HepG2 (cell line): ENCODE results near the gene RANBP3. TPM values are rescaled to one million over a fixed set of nuclear protein-coding genes. Genes with fewer than 3 reads are reported as not detected.

Source experiments
- ATAC-seq: fragments of 200-7000 bp; cut with Tn5 transposase; 3 replicates; pipeline ENCODE4 v1.9.1; 2020; ENCODE audit warnings: mild to moderate bottlenecking, moderate library complexity
- BruUV-seq: library from RNA; stranded (reverse); fragments of 400-500 nt; replicated peaks from 2 replicates; lab custom pipeline; 2021; lab: Mats Ljungman, UMichigan
- CTCF ChIA-PET: fragments of 300-600 bp; formaldehyde crosslinking; extraction: SDS; loops from one replicate; lab custom pipeline; 2021; ENCODE audit warnings: low total read pairs, inconsistent platforms, low intra/inter-chr PET ratio; lab: Yijun Ruan, JAX
- POLR2A ChIA-PET: fragments of 350-600 bp; sonication (Branson Sonifier 250); formaldehyde crosslinking; loops from one replicate; lab custom pipeline; 2020; ENCODE audit warnings: antibody characterized with exemption, inconsistent platforms; lab: Yijun Ruan, JAX
- DNase-seq: peaks from one replicate; pipeline ENCODE4 v3.0.0-alpha.2; 2015; ENCODE audit warnings: low spot score
- FAIRE-seq: peaks from 3 replicates; lab custom pipeline; 2011; peaks lifted over from hg19 to GRCh38; lab: Jason Lieb, UNC
- H2AFZ ChIP-seq: one replicate; pipeline ENCODE4 v1.6.1; 2011; ENCODE audit warnings: low read length, inconsistent platforms
- H3K27ac ChIP-seq: fragments of 300-600 bp; 3 replicates; pipeline ENCODE4 v1.8.0; 2011; ENCODE audit warnings: mixed run types, mild to moderate bottlenecking, mixed read lengths, low read length, inconsistent platforms; ENCODE audit not compliant: insufficient read depth; ENCODE audit errors: extremely low read length
- H3K27me3 ChIP-seq, 2 experiments: fragments of 200-600 bp in 1 of 2; 2 replicates in 1 of 2; 3 replicates in 1 of 2; pipeline versions ENCODE4 v1.6.0 to v1.8.0; 2011; ENCODE audit warnings: low read length in 2 of 2, mild to moderate bottlenecking in 2 of 2, moderate library complexity in 2 of 2, inconsistent platforms in 1 of 2; ENCODE audit not compliant: insufficient read depth in 2 of 2, control insufficient read depth in 1 of 2
- H3K36me3 ChIP-seq, 2 experiments: fragments of 200-600 bp in 1 of 2; replicated peaks in 1 of 2; 2 replicates in 1 of 2; 3 replicates in 1 of 2; pipeline versions ENCODE4 v1.5.1 to v1.8.0; 2011; ENCODE audit warnings: low read length in 2 of 2, inconsistent platforms in 1 of 2; ENCODE audit not compliant: insufficient read depth in 2 of 2, control insufficient read depth in 1 of 2
- H3K4me1 ChIP-seq: 2 replicates; pipeline ENCODE4 v1.5.1; 2012; ENCODE audit warnings: low read length, inconsistent platforms; ENCODE audit not compliant: insufficient read depth
- H3K4me2 ChIP-seq: 2 replicates; pipeline ENCODE4 v1.6.0; 2011; ENCODE audit warnings: low read depth, low read length, inconsistent platforms
- H3K4me3 ChIP-seq, 3 experiments: fragments of 200-600 bp in 1 of 3; sonication (generic), shearing (Covaris generic) in 1 of 3; replicated peaks in 1 of 3; 2 replicates each; pipeline ENCODE4 v1.5.1; 2011 to 2016; ENCODE audit warnings: low read length in 3 of 3, inconsistent platforms in 2 of 3, low read depth in 2 of 3, mild to moderate bottlenecking in 2 of 3, control low read depth in 1 of 3, mixed read lengths in 1 of 3; ENCODE audit not compliant: insufficient read depth in 1 of 3
- H3K79me2 ChIP-seq: one replicate; pipeline ENCODE4 v1.6.1; 2011; ENCODE audit warnings: low read length, inconsistent platforms; ENCODE audit not compliant: insufficient read depth
- H3K9ac ChIP-seq: 2 replicates; pipeline ENCODE4 v1.6.0; 2011; ENCODE audit warnings: mild to moderate bottlenecking, low read depth, low read length, inconsistent platforms; ENCODE audit not compliant: insufficient read depth
- H3K9me3 ChIP-seq: 2 replicates; pipeline ENCODE4 v1.5.1; 2012; ENCODE audit warnings: mild to moderate bottlenecking, low read length
- H4K20me1 ChIP-seq: 2 replicates; pipeline ENCODE4 v1.6.0; 2011; ENCODE audit warnings: inconsistent platforms, mild to moderate bottlenecking, low read length, moderate library complexity; ENCODE audit not compliant: insufficient read depth
- BCL6 ChIP-seq: IDR thresholded peaks from 2 replicates; pipeline ENCODE4 v1.6.1; 2016; ENCODE audit warnings: missing genetic modification reagents, missing compliant biosample characterization
- EEA1 ChIP-seq: sonication (generic); formaldehyde crosslinking; IDR thresholded peaks from 2 replicates; pipeline ENCODE4 v1.5.1; 2020; ENCODE audit warnings: mild to moderate bottlenecking, missing genetic modification reagents, borderline replicate concordance
- IKZF1 ChIP-seq: fragments of 450-650 bp; IDR thresholded peaks from 2 replicates; pipeline ENCODE4 v1.7.1; 2016
- NAIF1 ChIP-seq: sonication (generic); formaldehyde crosslinking; IDR thresholded peaks from 2 replicates; pipeline ENCODE4 v1.5.0; 2020; ENCODE audit warnings: mild to moderate bottlenecking, missing genetic modification reagents, borderline replicate concordance
- RXRB ChIP-seq: IDR thresholded peaks from 2 replicates; pipeline ENCODE4 v1.6.1; 2016; ENCODE audit warnings: borderline replicate concordance, missing genetic modification reagents, missing compliant biosample characterization
- ZNF337 ChIP-seq: sonication (generic); formaldehyde crosslinking; IDR thresholded peaks from 2 replicates; pipeline ENCODE4 v1.5.1; 2020; ENCODE audit warnings: missing genetic modification reagents, low read depth, mild to moderate bottlenecking, borderline replicate concordance
- ZNF350 ChIP-seq: sonication (generic); formaldehyde crosslinking; IDR thresholded peaks from 2 replicates; pipeline ENCODE4 v1.4.0; 2020; ENCODE audit warnings: mild to moderate bottlenecking, low read depth, missing genetic modification reagents, borderline replicate concordance
- ZNF431 ChIP-seq: sonication (generic); formaldehyde crosslinking; IDR thresholded peaks from 2 replicates; pipeline ENCODE4 v1.9.0; 2022; ENCODE audit warnings: missing genetic modification reagents, low read depth, mild to moderate bottlenecking, borderline replicate concordance
- ZNF543 ChIP-seq: sonication (generic); formaldehyde crosslinking; IDR thresholded peaks from 2 replicates; pipeline ENCODE4 v1.4.0; 2020; ENCODE audit warnings: mild to moderate bottlenecking, missing genetic modification reagents
- ZNF549 ChIP-seq: sonication (generic); formaldehyde crosslinking; IDR thresholded peaks from 2 replicates; pipeline ENCODE4 v1.5.0; 2020; ENCODE audit warnings: missing genetic modification reagents
- ZNF570 ChIP-seq: sonication (generic); formaldehyde crosslinking; IDR thresholded peaks from 2 replicates; pipeline ENCODE4 v1.4.0; 2020; ENCODE audit warnings: mild to moderate bottlenecking, missing genetic modification reagents, borderline replicate concordance
- ZNF724P ChIP-seq: sonication (generic); formaldehyde crosslinking; IDR thresholded peaks from 2 replicates; pipeline ENCODE4 v1.8.0; 2022; ENCODE audit warnings: missing genetic modification reagents, borderline replicate concordance
- ZNF788 ChIP-seq: sonication (generic); formaldehyde crosslinking; IDR thresholded peaks from 2 replicates; pipeline ENCODE4 v1.5.0; 2020; ENCODE audit warnings: mild to moderate bottlenecking, missing genetic modification reagents, borderline replicate concordance
- WGBS: methylation state at CpG from one replicate; pipeline ENCODE4 v1.1.6; 2017; ENCODE audit warnings: low lambda C conversion rate; 5-methylcytosine and 5-hydroxymethylcytosine counted together
- in situ Hi-C: cut with HindIII; loops from 2 replicates; pipeline ENCODE4 v1.10.0; 2017; ENCODE audit warnings: low pct_unique_long_range_greater_than_20kb; ENCODE audit not compliant: extremely low pct_ligation_motif_present
- intact Hi-C: fragments of 100-400 bp; cut with micrococcal nuclease; formaldehyde crosslinking; loops from one replicate; pipeline ENCODE4 v1.10.0; 2022; ENCODE audit not compliant: unreplicated experiment
- polyA plus RNA-seq, 8 experiments: library from polyadenylated mRNA; depleted of rRNA in 3 of 8; stranded (reverse) in 7 of 8; unstranded in 1 of 8; fragments of >200 nt; fragmentation: Illumina TruSeq in 4 of 8; extraction: Trizol in 4 of 8; gene quantifications; 2 replicates each; pipeline versions ENCODE4 v1.2.1 to v1.2.3, GENCODE V29; 2011 to 2016; ENCODE audit warnings: low read depth in 4 of 8, missing spikeins in 1 of 8, mixed read lengths in 1 of 8; ENCODE audit not compliant: insufficient read depth in 1 of 8
- total RNA-seq, 5 experiments: library from RNA; depleted of rRNA; stranded (reverse); fragments of >200 nt; fragmentation: Illumina TruSeq; extraction: Trizol; gene quantifications; 2 replicates each; pipeline ENCODE4 v1.2.3, GENCODE V29; 2016; ENCODE audit warnings: low read depth in 1 of 5
- TF ChIP-seq, protein P1 (sequence below): sonication (generic); formaldehyde crosslinking; conservative IDR thresholded peaks from 2 replicates; pipeline ENCODE4 v1.8.0; 2022; ENCODE audit warnings: low read depth, missing genetic modification reagents
- TF ChIP-seq, protein P2 (sequence below): IDR thresholded peaks from 2 replicates; pipeline ENCODE4 v1.6.1; 2016; ENCODE audit warnings: mild to moderate bottlenecking, missing biosample characterization, missing genetic modification reagents

Gene RANBP3
- total and polyA plus RNA-seq, 2 of the 13 experiments (the other 11 are each of a cell fraction or from before 2014, with no cell fraction given) = 39.5 to 149 TPM

DNA sequence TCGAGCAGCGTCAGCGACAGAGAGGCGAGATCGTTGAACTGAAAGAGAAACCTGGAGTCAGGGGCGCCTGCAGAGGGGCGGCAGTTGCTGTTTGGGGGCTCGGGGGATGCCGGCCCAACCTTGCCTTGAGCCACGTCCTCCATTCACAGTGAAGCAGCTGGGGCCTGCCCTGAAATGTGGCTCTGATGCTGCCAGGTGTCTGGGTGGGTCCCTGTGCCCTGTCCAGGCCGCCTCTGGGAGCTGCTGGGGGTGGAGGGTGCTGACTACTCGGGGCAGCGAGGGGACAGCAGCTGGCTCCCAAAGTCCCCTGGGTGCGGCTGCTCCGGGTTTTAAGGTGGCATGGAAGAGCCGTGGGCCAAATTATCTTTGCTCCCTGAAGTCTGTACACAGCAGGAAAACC, 17.7 kb upstream of the RANBP3 start:
- Histone ChIP-seq H3K9ac (no peak overlapping the region), H4K20me1 (no peaks in the 10 kb centered on the region), H3K36me3 (no peaks in the 10 kb centered on the region), H3K27ac (no peak overlapping the region), H2AFZ (no peak overlapping the region), H3K9me3 (no peaks in the 10 kb centered on the region), H3K27me3 (peaks cover 0 to 11% of the 10 kb centered on the region in 2 experiments; a peak in 2 of 5 replicates), H3K4me3 (no peak overlapping the region), H3K79me2 (no peaks in the 10 kb centered on the region), H3K4me2 (no peak overlapping the region), H3K4me1 (peaks cover 25% of the 10 kb centered on the region)
- ATAC-seq (no peak), DNase-seq (no peak), FAIRE-seq (no peak)
- CTCF ChIA-PET = no interaction called here
- 75% methylated on average over 16 of the region's 16 CpGs for WGBS
- POLR2A ChIA-PET = no interaction called here
- intact Hi-C loops (no loop called here), in situ Hi-C loops (no loop called here)
- BruUV-seq = no TSS peak
- no peak for TF ChIP-seq ZNF543
- TF ChIP-seq ZNF570 (CRISPR knock-in tag) = no peak
- TF ChIP-seq, protein P1, sequence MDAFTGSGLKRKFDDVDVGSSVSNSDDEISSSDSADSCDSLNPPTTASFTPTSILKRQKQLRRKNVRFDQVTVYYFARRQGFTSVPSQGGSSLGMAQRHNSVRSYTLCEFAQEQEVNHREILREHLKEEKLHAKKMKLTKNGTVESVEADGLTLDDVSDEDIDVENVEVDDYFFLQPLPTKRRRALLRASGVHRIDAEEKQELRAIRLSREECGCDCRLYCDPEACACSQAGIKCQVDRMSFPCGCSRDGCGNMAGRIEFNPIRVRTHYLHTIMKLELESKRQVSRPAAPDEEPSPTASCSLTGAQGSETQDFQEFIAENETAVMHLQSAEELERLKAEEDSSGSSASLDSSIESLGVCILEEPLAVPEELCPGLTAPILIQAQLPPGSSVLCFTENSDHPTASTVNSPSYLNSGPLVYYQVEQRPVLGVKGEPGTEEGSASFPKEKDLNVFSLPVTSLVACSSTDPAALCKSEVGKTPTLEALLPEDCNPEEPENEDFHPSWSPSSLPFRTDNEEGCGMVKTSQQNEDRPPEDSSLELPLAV (CRISPR knock-in tag) = no peak
- no peak for TF ChIP-seq ZNF350 (CRISPR knock-in tag)
- no peak for TF ChIP-seq BCL6 (CRISPR knock-in tag)
- TF ChIP-seq ZNF337 (CRISPR knock-in tag) = no peak
- no peak for TF ChIP-seq IKZF1
- no peak for TF ChIP-seq RXRB
- TF ChIP-seq, protein P2, sequence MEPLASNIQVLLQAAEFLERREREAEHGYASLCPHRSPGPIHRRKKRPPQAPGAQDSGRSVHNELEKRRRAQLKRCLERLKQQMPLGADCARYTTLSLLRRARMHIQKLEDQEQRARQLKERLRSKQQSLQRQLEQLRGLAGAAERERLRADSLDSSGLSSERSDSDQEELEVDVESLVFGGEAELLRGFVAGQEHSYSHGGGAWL = no peak
- TF ChIP-seq ZNF431 (CRISPR knock-in tag) = no peak
- TF ChIP-seq ZNF724P (CRISPR knock-in tag) = no peak
- no peak for TF ChIP-seq ZNF549
- TF ChIP-seq EEA1 (CRISPR knock-in tag) = no peak
- no peak for TF ChIP-seq NAIF1 (CRISPR knock-in tag)
- TF ChIP-seq ZNF788 (CRISPR knock-in tag) = no peak
